Activated T-helper 1 cell treated with anti-CD3 and anti-CD28 coated beads, Interleukin-12 subunit alpha, Interleukin-12 subunit beta, Interleukin-2, Interleukin-4 antibody, amounts not matched to agents 30 ng/mL and 10 ng/mL and 1 ng/mL, durations not matched to agents 14 hours and 24 hours and 36 hours (primary cell): ENCODE results near the gene SEC61A1. TPM values are rescaled to one million over a fixed set of nuclear protein-coding genes. Genes with fewer than 3 reads are reported as not detected.

ENCODE experiments used
- DNase-seq: peaks from one replicate; pipeline ENCODE4 v3.0.0; 2021; ENCODE audit warnings: low spot score
- H3K27ac Mint-ChIP-seq: one replicate; pipeline ENCODE4 v1.8.0; 2021; ENCODE audit warnings: mild to moderate bottlenecking, mixed read lengths
- H3K27me3 Mint-ChIP-seq: one replicate; pipeline ENCODE4 v1.8.0; 2022; ENCODE audit warnings: mild to moderate bottlenecking, moderate library complexity, mixed read lengths; ENCODE audit not compliant: insufficient read depth
- H3K36me3 Mint-ChIP-seq: one replicate; pipeline ENCODE4 v1.8.0; 2021; ENCODE audit warnings: low read depth, mixed read lengths
- H3K4me1 Mint-ChIP-seq: one replicate; pipeline ENCODE4 v1.8.0; 2021; ENCODE audit warnings: low read depth, mixed read lengths
- H3K4me3 Mint-ChIP-seq: one replicate; pipeline ENCODE4 v1.8.0; 2021; ENCODE audit warnings: mild to moderate bottlenecking, moderate library complexity, mixed read lengths
- H3K9me3 Mint-ChIP-seq: one replicate; pipeline ENCODE4 v1.8.0; 2021; ENCODE audit warnings: mixed read lengths
- intact Hi-C: fragments of 100-400 bp; cut with micrococcal nuclease; formaldehyde crosslinking; loops from one replicate; pipeline ENCODE4 v1.15.1; 2024
- total RNA-seq: library from RNA; stranded (reverse); gene quantifications from 2 replicates; pipeline ENCODE4 v1.2.3, GENCODE V29; 2022

Gene SEC61A1
- total RNA-seq, 1 donor from 2014 or later = 205 TPM

DNA sequence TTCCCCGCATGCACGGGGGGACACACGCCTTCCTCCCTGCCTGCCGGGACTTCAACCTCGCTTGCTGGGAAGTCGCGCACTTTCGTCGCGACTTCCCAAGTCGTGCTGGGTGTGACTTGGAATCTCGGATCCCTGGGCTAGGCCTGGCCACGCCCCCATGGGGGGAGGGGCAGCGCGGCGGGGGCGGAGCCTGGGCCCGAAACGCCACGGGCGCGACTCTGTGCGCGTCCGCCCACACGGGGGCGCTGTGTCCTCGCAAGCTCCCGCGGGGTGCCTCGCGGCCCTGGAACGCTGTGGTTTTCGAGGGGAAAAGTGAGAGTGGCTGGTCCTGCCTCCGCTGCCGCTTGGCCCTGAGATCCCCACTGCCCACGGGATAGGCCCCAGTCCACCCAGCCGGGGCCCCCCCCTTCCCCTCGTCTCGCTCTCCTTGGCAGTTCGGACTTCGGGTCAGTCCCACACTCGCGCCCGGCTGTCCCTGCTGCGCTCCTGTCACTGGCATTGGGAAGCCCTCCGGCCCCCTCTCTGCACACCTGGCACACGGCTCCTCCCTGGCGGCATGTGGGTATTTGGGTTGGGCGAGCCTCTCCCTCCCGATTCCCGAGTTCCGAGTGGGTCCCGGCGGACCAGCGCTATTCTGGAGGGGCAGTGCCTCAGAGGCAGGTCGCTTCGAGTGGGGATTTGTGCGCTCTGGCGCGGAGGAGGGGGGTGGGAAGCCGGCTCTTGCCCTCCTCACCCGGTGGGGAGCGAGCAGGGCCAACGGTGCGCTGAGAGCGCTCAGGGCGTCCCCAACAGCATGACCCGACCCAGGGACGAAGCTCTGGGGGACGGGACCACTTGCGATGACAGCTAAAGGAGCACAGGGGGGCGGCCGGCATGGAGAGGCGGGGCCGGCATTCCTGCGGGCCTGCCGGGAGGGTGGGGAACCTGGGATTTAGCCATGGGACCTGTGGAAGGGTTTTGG is 23.6 kb downstream of the SEC61A1 start:
- Mint-ChIP-seq H3K27ac (no peak overlapping the region), H3K4me3 (peak overlapping the region; percentile 62), H3K36me3 (peaks cover 25% of the 10 kb centered on the region), H3K4me1 (peaks cover 7% of the 10 kb centered on the region), H3K27me3 (peaks cover 10% of the 10 kb centered on the region), H3K9me3 (no peaks in the 10 kb centered on the region)
- peak; percentile 76 for DNase-seq
- intact Hi-C loops = loop anchor here (1.0 to 2.0 kb wide), 6 partner anchors 23 to 486 kb away; partner anchors contain the start of genes EEFSEC, RUVBL1, SEC61A1 and TPRA1

DNA sequence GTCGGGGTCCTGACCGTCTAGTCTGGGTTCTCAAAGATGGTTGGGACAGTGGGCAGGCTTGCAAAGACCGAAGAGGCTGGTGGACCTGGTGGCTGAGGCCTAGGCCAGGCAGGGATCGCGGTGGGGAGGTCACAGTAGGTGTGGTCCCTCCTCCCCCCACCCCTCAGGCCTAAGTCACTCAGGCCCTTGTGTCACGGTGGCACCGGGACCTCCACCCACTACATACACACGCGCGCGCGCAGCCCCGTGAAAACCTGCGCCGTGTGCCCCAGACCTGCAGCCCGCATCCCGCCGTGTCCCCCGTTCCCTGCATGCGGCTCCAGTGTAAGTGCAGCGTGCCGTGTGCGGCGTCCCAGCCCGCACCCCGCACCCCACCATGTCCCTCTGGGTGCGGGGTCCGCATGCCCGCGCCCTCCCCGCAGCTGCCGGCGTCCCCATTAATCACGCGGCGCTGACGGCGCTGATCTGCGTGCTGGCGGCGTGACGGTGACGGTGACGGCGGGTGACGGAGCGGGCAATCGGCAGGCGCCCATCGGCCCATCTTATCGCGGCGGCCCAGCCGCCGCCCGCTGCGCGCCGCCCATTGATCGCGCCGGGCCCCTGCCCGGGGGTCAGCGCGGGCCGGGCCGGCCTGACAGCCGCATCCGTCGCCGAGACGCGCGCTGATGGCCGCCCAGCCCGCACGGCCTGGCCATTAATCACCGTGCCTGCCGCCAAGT is 24.4 kb downstream of the SEC61A1 start:
- peaks cover 10% of the 10 kb centered on the region for H3K27me3 Mint-ChIP-seq
- no peaks in the 10 kb centered on the region for H3K9me3 Mint-ChIP-seq
- peaks cover 7% of the 10 kb centered on the region for H3K4me1 Mint-ChIP-seq
- no peak overlapping the region for H3K4me3 Mint-ChIP-seq
- no peak overlapping the region for H3K27ac Mint-ChIP-seq
- peaks cover 25% of the 10 kb centered on the region for H3K36me3 Mint-ChIP-seq
- no peak for DNase-seq
- intact Hi-C loops = loop anchor here (2.0 kb wide), 1 partner anchor 56 kb away; no protein-coding TSS in a partner anchor

DNA sequence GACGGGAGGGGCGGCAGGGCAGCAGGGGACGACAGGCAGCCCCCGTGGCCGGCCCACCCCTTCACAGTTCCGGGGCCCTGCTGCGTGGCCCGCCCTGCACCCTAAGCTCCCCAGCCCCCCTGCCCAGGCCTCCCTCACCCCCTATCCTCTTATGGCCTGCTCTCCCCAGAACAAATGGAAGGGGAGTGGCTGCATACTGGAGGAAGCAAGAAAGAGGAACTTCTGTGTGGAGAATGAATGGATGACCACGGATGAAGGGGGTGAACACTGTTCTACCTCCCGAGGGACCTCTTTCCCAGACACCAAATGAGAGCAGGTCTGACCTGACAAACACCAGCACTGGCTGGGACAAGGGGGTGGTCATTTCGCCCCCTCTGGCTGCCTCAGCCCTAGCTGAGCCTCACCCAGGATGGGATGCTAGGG is 25.0 kb downstream of the SEC61A1 start:
- H3K36me3 Mint-ChIP-seq = peaks cover 28% of the 10 kb centered on the region
- H3K4me3 Mint-ChIP-seq = no peak overlapping the region
- H3K27me3 Mint-ChIP-seq = peaks cover 10% of the 10 kb centered on the region
- H3K9me3 Mint-ChIP-seq = no peaks in the 10 kb centered on the region
- H3K4me1 Mint-ChIP-seq = peaks cover 7% of the 10 kb centered on the region
- H3K27ac Mint-ChIP-seq = no peak overlapping the region
- DNase-seq = no peak
- intact Hi-C loops = loop anchor here (2.0 kb wide), 1 partner anchor 56 kb away; no protein-coding TSS in a partner anchor

DNA sequence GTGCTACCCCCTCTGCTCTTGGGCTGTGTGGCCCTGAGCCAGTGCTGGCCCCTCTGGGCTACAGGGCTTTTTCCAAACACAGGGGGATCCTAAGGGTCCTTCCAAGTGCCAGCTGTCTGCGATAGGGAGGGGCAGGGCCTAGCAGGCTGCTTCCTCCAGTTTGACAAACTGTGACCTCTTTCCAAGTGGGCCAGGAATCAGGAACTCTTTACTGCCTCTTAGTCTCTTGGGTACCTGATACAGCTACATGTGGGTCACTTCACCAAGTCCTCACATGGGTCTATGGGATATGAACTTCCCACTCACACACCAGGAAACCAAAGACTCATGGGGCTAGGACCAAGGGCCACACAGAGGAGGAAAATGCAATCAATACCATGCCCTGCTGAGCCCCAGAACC is 25.4 kb downstream of the SEC61A1 start:
- H3K27me3 Mint-ChIP-seq = peaks cover 10% of the 10 kb centered on the region
- H3K9me3 Mint-ChIP-seq = no peaks in the 10 kb centered on the region
- no peak overlapping the region for H3K4me3 Mint-ChIP-seq
- H3K36me3 Mint-ChIP-seq = peaks cover 31% of the 10 kb centered on the region
- intact Hi-C loops = loop anchor here (2.0 kb wide), 1 partner anchor 55 kb away; no protein-coding TSS in a partner anchor
- peaks cover 7% of the 10 kb centered on the region for H3K4me1 Mint-ChIP-seq
- no peak overlapping the region for H3K27ac Mint-ChIP-seq
- DNase-seq = no peak

DNA sequence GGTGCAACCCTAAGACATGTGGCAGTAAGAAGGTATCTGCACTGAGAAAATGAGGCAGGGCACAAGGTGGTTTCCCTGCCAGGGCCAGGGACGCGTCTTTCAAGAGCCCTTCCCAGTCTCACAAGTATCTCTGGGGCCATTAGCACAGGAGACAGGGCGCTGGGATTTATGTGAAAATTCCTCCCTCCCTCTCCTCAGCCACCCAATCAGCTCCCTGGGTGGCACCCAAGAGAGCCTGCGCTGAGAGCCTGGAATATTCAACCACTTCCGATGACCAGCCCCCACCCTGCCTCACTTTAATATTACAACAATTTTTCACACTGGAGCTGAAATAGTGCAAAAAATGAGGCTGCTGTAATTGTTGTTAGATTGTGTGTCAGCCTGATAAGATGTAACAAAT is 26.1 kb downstream of the SEC61A1 start:
- H3K27ac Mint-ChIP-seq = no peak overlapping the region
- peaks cover 37% of the 10 kb centered on the region for H3K36me3 Mint-ChIP-seq
- DNase-seq = no peak
- peaks cover 10% of the 10 kb centered on the region for H3K27me3 Mint-ChIP-seq
- intact Hi-C loops = no loop called here
- no peaks in the 10 kb centered on the region for H3K9me3 Mint-ChIP-seq
- no peak overlapping the region for H3K4me3 Mint-ChIP-seq
- peaks cover 7% of the 10 kb centered on the region for H3K4me1 Mint-ChIP-seq

DNA sequence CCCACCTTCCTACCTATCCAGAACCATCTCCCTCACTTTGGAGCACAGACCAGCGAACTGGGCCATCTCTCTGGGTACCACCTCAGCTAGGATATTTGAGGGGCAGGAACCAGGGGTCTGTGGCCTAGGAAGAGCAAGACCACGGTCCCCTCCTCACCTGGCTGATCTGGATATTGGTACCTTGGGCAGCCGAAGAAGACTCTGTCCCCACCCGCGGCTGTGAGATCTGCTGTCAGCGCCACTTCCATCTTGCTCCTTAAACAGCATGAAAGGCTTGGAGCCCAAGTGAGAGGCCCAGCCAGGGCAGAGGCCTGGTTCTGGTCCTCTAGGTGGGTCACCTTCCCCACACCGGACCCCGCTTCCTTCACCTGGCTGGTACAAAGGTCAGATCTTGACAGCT is 26.6 kb downstream of the SEC61A1 start:
- no peaks in the 10 kb centered on the region for H3K9me3 Mint-ChIP-seq
- DNase-seq = no peak
- intact Hi-C loops = no loop called here
- H3K4me3 Mint-ChIP-seq = no peak overlapping the region
- H3K36me3 Mint-ChIP-seq = peaks cover 34% of the 10 kb centered on the region
- H3K27me3 Mint-ChIP-seq = peaks cover 10% of the 10 kb centered on the region
- H3K27ac Mint-ChIP-seq = no peak overlapping the region
- peaks cover 7% of the 10 kb centered on the region for H3K4me1 Mint-ChIP-seq

DNA sequence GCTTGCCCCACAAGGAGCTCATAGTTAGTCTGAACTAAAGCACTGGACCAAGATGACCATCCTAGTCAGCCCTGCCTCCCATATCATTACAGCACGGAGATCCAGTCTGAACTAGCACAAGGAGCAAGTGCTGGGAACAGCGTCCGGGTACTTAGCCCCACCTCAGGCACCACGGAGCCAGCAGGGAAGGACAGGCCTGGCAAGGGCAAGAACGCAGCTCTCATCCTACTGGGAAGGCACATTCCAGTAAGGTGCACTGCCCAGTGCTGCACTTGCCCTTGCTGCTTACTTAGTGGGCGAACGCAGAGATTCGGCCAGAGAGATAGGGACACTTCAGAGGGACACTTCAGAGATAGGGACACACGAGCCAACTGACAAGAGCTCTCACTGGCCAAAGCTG is 27.6 kb downstream of the SEC61A1 start:
- no peak overlapping the region for H3K4me3 Mint-ChIP-seq
- H3K9me3 Mint-ChIP-seq = no peaks in the 10 kb centered on the region
- DNase-seq = no peak
- no peak overlapping the region for H3K27ac Mint-ChIP-seq
- H3K4me1 Mint-ChIP-seq = peaks cover 6% of the 10 kb centered on the region
- peaks cover 10% of the 10 kb centered on the region for H3K27me3 Mint-ChIP-seq
- intact Hi-C loops = no loop called here
- peaks cover 35% of the 10 kb centered on the region for H3K36me3 Mint-ChIP-seq

DNA sequence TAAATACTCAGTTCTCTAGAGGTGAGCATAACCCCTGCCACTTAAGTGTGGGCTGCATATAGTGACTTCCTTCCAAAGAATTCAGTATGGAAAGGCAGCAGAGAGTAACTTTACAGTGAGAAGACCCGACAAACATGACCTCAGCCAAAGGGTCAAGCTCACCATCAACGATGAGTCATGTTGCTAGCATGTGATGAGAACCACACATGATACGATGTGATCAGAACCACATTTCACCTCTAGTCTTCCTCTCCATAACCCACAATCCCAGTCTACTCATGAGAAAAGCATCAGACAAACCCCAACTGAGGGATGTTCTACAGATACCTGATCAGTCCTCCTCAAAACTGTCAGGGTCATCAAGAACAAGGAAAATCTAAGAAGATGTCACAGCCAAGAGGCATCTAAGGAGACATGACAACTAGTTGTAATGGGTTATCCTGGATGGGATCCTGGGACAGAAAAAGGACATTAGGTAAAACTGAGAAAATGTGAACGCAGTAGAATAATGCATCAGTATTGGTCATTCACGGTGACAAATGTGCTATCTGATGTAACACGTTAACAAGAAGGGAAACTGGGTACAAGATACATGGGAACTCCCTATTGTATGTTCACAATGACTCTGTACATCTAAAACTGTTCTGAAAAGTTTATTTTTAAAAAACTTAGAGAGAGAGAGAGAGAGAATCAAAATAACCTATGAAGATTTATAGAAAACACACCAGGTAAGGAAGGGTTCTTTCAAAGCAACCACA is 28.3 kb downstream of the SEC61A1 start:
- H3K27me3 Mint-ChIP-seq = peaks cover 10% of the 10 kb centered on the region
- no peak overlapping the region for H3K4me3 Mint-ChIP-seq
- H3K9me3 Mint-ChIP-seq = no peaks in the 10 kb centered on the region
- H3K36me3 Mint-ChIP-seq = peaks cover 35% of the 10 kb centered on the region
- intact Hi-C loops = no loop called here
- no peaks in the 10 kb centered on the region for H3K4me1 Mint-ChIP-seq
- no peak overlapping the region for H3K27ac Mint-ChIP-seq
- no peak for DNase-seq

DNA sequence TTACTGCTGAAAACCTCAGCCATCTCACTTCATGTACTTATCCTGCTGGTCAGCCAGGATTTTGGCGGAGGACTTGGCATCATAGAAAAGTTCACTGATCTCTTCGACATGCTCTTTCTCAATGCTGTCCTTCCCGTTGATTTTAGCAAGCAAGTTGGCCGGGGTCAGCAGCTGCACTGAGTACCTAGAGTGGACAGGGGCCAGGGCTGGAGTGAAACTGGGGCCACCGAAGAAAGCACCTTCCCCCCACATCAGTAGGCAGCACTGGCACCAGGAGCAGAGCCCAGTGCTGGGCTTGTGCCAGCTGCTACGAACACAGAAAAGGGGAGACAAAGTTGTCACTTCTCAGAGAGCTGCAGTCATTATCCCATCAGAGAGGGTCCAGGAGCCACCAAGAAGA is 29.0 kb downstream of the SEC61A1 start:
- no peak overlapping the region for H3K4me3 Mint-ChIP-seq
- intact Hi-C loops = no loop called here
- H3K9me3 Mint-ChIP-seq = no peaks in the 10 kb centered on the region
- H3K36me3 Mint-ChIP-seq = peaks cover 36% of the 10 kb centered on the region
- no peak overlapping the region for H3K27ac Mint-ChIP-seq
- no peaks in the 10 kb centered on the region for H3K4me1 Mint-ChIP-seq
- no peak for DNase-seq
- H3K27me3 Mint-ChIP-seq = peaks cover 10% of the 10 kb centered on the region

DNA sequence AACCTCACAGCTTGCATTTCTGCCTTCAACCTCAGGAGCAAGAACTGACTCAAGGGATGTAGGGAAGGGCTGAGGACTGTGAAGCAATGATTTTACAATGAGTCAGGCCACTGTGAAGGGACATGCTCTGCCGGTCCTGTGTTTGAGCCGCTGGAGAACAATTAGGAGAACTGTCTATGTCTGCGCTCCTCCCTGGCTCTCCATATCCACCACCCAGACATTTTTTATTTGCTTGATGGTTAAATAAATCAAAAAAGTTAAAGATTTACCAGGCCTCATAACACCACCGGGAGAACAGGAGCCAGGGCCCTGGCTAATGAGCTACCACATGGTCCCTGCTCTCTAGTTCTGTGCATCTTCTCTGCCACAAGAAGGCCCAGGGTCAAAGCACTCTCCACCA is 29.6 kb downstream of the SEC61A1 start:
- Mint-ChIP-seq H3K36me3 (peaks cover 37% of the 10 kb centered on the region), H3K4me1 (no peaks in the 10 kb centered on the region), H3K9me3 (no peaks in the 10 kb centered on the region), H3K27ac (no peak overlapping the region), H3K27me3 (peaks cover 10% of the 10 kb centered on the region), H3K4me3 (no peak overlapping the region)
- intact Hi-C loops = no loop called here
- no peak for DNase-seq

DNA sequence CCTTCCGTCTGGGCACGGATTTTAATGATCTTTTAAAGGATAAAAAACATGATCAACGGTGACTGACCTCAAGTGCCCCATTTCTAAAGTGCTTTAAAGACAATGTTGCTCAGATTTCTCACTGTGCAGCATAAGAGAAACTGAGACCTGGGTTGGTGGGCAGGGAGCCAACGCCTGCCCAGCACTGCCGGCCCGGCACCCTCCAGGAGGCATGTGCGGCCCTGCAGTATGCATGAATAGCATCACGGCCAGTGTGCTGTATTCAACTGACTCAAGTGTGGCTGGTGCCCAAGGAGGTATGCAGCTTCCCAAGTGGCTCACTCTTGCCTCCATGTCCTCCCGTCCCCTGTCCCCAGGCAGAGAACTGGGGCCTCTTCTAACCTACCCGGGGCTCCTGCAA is 30.3 kb downstream of the SEC61A1 start:
- Mint-ChIP-seq H3K9me3 (no peaks in the 10 kb centered on the region), H3K4me1 (no peaks in the 10 kb centered on the region), H3K27me3 (peaks cover 5% of the 10 kb centered on the region), H3K27ac (no peak overlapping the region), H3K36me3 (peaks cover 41% of the 10 kb centered on the region), H3K4me3 (no peak overlapping the region)
- no peak for DNase-seq
- intact Hi-C loops = no loop called here

DNA sequence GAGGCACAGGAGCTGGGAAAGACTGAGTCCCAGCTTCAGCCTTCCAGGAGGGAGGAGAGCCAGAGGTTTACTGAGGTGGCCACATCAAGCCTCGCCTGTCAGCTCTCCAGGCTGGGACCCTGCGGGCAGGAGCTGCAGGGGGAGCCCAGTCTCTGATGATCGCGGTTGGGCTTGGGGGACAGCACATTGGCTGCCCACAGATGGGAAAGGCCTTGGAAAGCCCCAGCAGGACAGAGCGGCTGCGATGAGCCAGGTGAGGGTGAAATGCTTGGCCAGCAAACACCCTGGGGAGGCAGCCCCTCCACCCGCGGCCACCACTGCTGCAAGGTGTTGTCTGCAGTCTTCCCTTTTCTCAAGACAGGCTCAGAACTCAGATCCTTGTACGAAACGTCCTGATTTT is 31.2 kb downstream of the SEC61A1 start:
- no peaks in the 10 kb centered on the region for H3K4me1 Mint-ChIP-seq
- no peak for DNase-seq
- peaks cover under 1% of the 10 kb centered on the region for H3K27me3 Mint-ChIP-seq
- intact Hi-C loops = no loop called here
- H3K27ac Mint-ChIP-seq = no peak overlapping the region
- H3K9me3 Mint-ChIP-seq = no peaks in the 10 kb centered on the region
- peaks cover 34% of the 10 kb centered on the region for H3K36me3 Mint-ChIP-seq
- no peak overlapping the region for H3K4me3 Mint-ChIP-seq
